Adrenal gland (tissue), 12 donors: ENCODE data around the gene ECI1. TPM values are rescaled to one million over a fixed set of nuclear protein-coding genes. Genes with fewer than 3 reads are reported as not detected.

ENCODE experiments used
- DNase-seq, 7 donors: peaks; one replicate each; pipeline ENCODE4 v3.0.0-alpha.2; 2019 to 2020
- H3K27ac ChIP-seq, 5 donors: fragments of 200-600 bp; sonication (generic) in 4 of 5; 1 replicate in 3 of 5; 2 replicates in 2 of 5; pipeline versions ENCODE4 v1.5.1 to v1.8.0; 2016 to 2020; ENCODE audit warnings: mild to moderate bottlenecking in 1 of 5
- H3K27me3 ChIP-seq: fragments of 200-600 bp; 2 replicates; pipeline ENCODE4 v1.8.0; 2021
- H3K36me3 ChIP-seq, 2 donors: fragments of 200-600 bp; replicated peaks in 1 of 2; 1 replicate in 1 of 2; 2 replicates in 1 of 2; pipeline versions ENCODE4 v1.5.1 to v1.8.0; 2018 to 2022
- H3K4me1 ChIP-seq, 2 donors: fragments of 200-600 bp; replicated peaks in 1 of 2; 1 replicate in 1 of 2; 2 replicates in 1 of 2; pipeline versions ENCODE4 v1.5.1 to v1.8.0; 2018 to 2021
- H3K4me3 ChIP-seq, 4 donors: fragments of 200-600 bp; sonication (generic) in 3 of 4; one replicate each; pipeline ENCODE4 v1.5.1; 2016 to 2018
- H3K9me3 ChIP-seq, 3 donors: fragments of 200-600 bp; sonication (generic) in 1 of 3; replicated peaks in 1 of 3; 1 replicate in 2 of 3; 2 replicates in 1 of 3; pipeline versions ENCODE4 v1.5.1 to v1.8.0; 2016 to 2021
- CTCF ChIP-seq, 6 experiments: fragments of 450-650 bp in 4 of 6; fragments of 200-600 bp in 2 of 6; sonication (generic) in 1 of 6; IDR thresholded peaks; 1 replicate in 5 of 6; 2 replicates in 1 of 6; pipeline versions ENCODE4 v1.5.1 to v1.8.0; 2016 to 2021; ENCODE audit warnings: antibody characterized with exemption in 6 of 6, mild to moderate bottlenecking in 2 of 6, moderate library complexity in 1 of 6
- POLR2A ChIP-seq, 2 donors: fragments of 450-650 bp; IDR thresholded peaks; one replicate each; pipeline ENCODE4 v1.6.1; 2017; ENCODE audit warnings: antibody characterized with exemption in 2 of 2, mild to moderate bottlenecking in 2 of 2, moderate library complexity in 1 of 2
- WGBS, 4 donors: extraction: QIAGEN DNeasy Blood & Tissue Kit in 2 of 4; methylation state at CpG; one replicate each; pipeline versions ENCODE4 v1.1.5 to v1.1.7; 2013 to 2017; 5-methylcytosine and 5-hydroxymethylcytosine counted together
- intact Hi-C, 2 donors: fragments of 100-400 bp; cut with DNase I; formaldehyde crosslinking; loops; one replicate each; pipeline versions ENCODE4 v1.14.1 to v1.15.0; 2022 to 2023
- polyA plus RNA-seq, 3 donors: library from polyadenylated mRNA; stranded (reverse); fragments of 200-250 nt in 2 of 3; fragments of 350-450 nt in 1 of 3; fragmentation: Illumina TruSeq in 1 of 3; extraction: RNeasy Lipid Tissue Mini Kit (QIAGEN cat#74804) in 1 of 3; gene quantifications; one replicate each; pipeline ENCODE4 v1.2.3, GENCODE V29; 2013 to 2014
- total RNA-seq, 9 donors: library from RNA; depleted of rRNA in 4 of 9; stranded (reverse); fragments of >200 nt in 4 of 9; fragments of 120-200 nt in 1 of 9; fragmentation: NEBNext Ultra II Directional in 1 of 9; extraction: Animal tissue kit (Norgen Biotek cat#: 25700) in 1 of 9; gene quantifications; one replicate each; pipeline versions ENCODE4 v1.1.0 to v1.2.4, GENCODE V29; 2013 to 2023
- donor health status: healthy with polysubstance abuse.
- donor health status: Bipolar disorder and iron deficiency.
- donor health status: DM: yes; HTN: yes; CAD: no.
- donor health status: DM: no; HTN: no; CAD: no.
- donor health status: DM: no; HTN: no; CAD: no.
- donor health status: DM: yes; HTN: yes; CAD: no.

ECI1 gene
- total and polyA plus RNA-seq, 12 donors, result 5.8 to 172 (median 63.7) TPM

GRCh38 chr16:2199621-2200139, 51.7 kb downstream of the ECI1 start:
- TF ChIP-seq POLR2A (IDR thresholded peaks at IDR 0.05), result no peak
- no peak for TF ChIP-seq CTCF (IDR thresholded peaks at IDR 0.05)
- no peak for DNase-seq
- no peaks in the 10 kb centered on the region for H3K36me3 ChIP-seq
- intact Hi-C loops, result no loop called here
- no peaks in the 10 kb centered on the region for H3K9me3 ChIP-seq
- peaks cover 13% of the 10 kb centered on the region for H3K27me3 ChIP-seq
- no peak overlapping the region for H3K4me3 ChIP-seq
- peaks cover 3 to 9% of the 10 kb centered on the region in 2 donors for H3K4me1 ChIP-seq
- WGBS, 4 donors, result 53 to 80% (median 77%) methylated on average over 6 to 14 of the region's 14 CpGs
- no peak overlapping the region for H3K27ac ChIP-seq

- Histone ChIP-seq H3K36me3 (no peaks in the 10 kb centered on the region), H3K27ac (no peak overlapping the region), H3K4me3 (no peak overlapping the region), H3K27me3 (peaks cover 14% of the 10 kb centered on the region), H3K9me3 (no peaks in the 10 kb centered on the region), H3K4me1 (peaks cover 0 to 8% of the 10 kb centered on the region in 2 donors)
- intact Hi-C loops, result no loop called here
- no peak for DNase-seq
- no peak for TF ChIP-seq POLR2A (IDR thresholded peaks at IDR 0.05)
- no peak for TF ChIP-seq CTCF (IDR thresholded peaks at IDR 0.05)
- WGBS, 4 donors, result 77 to 100% (median 84%) methylated on average over 1 to 5 of the region's 5 CpGs
These were observed 52.3 kb downstream of the ECI1 start for GRCh38 chr16:2199095-2199494.

- no peaks in the 10 kb centered on the region for H3K9me3 ChIP-seq
- H3K4me1 ChIP-seq, result peaks cover 0 to 8% of the 10 kb centered on the region in 2 donors
- DNase-seq, result no peak
- H3K36me3 ChIP-seq, result no peaks in the 10 kb centered on the region
- TF ChIP-seq POLR2A (IDR thresholded peaks at IDR 0.05) (no peak), CTCF (IDR thresholded peaks at IDR 0.05) (no peak)
- peaks cover 14% of the 10 kb centered on the region for H3K27me3 ChIP-seq
- intact Hi-C loops, result no loop called here
- WGBS, 4 donors, result 60 to 75% (median 71%) methylated on average over 4 of the region's 4 CpGs
- no peak overlapping the region for H3K27ac ChIP-seq
- H3K4me3 ChIP-seq, result no peak overlapping the region
These were observed 53.1 kb downstream of the ECI1 start for GRCh38 chr16:2198283-2198682.

- H3K4me1 ChIP-seq, result peaks cover 0 to 8% of the 10 kb centered on the region in 2 donors
- H3K27ac ChIP-seq, result no peak overlapping the region
- no peak for DNase-seq
- intact Hi-C loops, result no loop called here
- TF ChIP-seq CTCF (IDR thresholded peaks at IDR 0.05) (no peak), POLR2A (IDR thresholded peaks at IDR 0.05) (no peak)
- no peaks in the 10 kb centered on the region for H3K9me3 ChIP-seq
- H3K27me3 ChIP-seq, result peaks cover 14% of the 10 kb centered on the region
- no peak overlapping the region for H3K4me3 ChIP-seq
- 74 to 87% (median 82%) methylated on average over 6 of the region's 6 CpGs for WGBS, 4 donors
- no peaks in the 10 kb centered on the region for H3K36me3 ChIP-seq
These were observed 53.6 kb downstream of the ECI1 start for GRCh38 chr16:2197765-2198164.
